NB4 (cell line): ENCODE data around the gene NYAP1.

Source experiments
- CTCF ChIP-seq: IDR thresholded peaks from one replicate; pipeline ENCODE4 v1.5.1; 2012; ENCODE audit warnings: low read depth, low read length
- POLR2A ChIP-seq: IDR thresholded peaks from 2 replicates; pipeline ENCODE4 v1.6.1; 2011; ENCODE audit warnings: mild to moderate bottlenecking; ENCODE audit not compliant: insufficient read length; ENCODE audit errors: extremely low read depth

GRCh38 chr7:100519580-100519979 lies 35.9 kb downstream of the NYAP1 start:
- no peak for TF ChIP-seq CTCF
- no peak for TF ChIP-seq POLR2A
